Sigmoid colon (tissue), 4 donors: Measurements from ENCODE around the gene GABBR2.

Experiments
- EP300 ChIP-seq, 4 donors: sonication (generic); formaldehyde crosslinking; IDR thresholded peaks; one replicate each; pipeline ENCODE4 v1.6.1; 2017; ENCODE audit warnings: antibody characterized with exemption in 4 of 4
- POLR2A ChIP-seq, 2 donors: fragments of 450-650 bp; IDR thresholded peaks; one replicate each; pipeline ENCODE4 v1.6.1; 2016; ENCODE audit warnings: antibody characterized with exemption in 2 of 2, mild to moderate bottlenecking in 2 of 2, moderate library complexity in 2 of 2
- POLR2AphosphoS5 ChIP-seq, 4 donors: sonication (generic); formaldehyde crosslinking; IDR thresholded peaks; one replicate each; pipeline ENCODE4 v1.6.1; 2017; ENCODE audit warnings: antibody characterized with exemption in 4 of 4
- TF ChIP-seq, protein P1 (sequence below), 4 experiments: fragments of 450-650 bp in 3 of 4; fragments of 200-600 bp in 1 of 4; IDR thresholded peaks; one replicate each; pipeline ENCODE4 v1.5.1; 2016 to 2019; ENCODE audit warnings: antibody characterized with exemption in 4 of 4, mild to moderate bottlenecking in 3 of 4, moderate library complexity in 2 of 4

DNA sequence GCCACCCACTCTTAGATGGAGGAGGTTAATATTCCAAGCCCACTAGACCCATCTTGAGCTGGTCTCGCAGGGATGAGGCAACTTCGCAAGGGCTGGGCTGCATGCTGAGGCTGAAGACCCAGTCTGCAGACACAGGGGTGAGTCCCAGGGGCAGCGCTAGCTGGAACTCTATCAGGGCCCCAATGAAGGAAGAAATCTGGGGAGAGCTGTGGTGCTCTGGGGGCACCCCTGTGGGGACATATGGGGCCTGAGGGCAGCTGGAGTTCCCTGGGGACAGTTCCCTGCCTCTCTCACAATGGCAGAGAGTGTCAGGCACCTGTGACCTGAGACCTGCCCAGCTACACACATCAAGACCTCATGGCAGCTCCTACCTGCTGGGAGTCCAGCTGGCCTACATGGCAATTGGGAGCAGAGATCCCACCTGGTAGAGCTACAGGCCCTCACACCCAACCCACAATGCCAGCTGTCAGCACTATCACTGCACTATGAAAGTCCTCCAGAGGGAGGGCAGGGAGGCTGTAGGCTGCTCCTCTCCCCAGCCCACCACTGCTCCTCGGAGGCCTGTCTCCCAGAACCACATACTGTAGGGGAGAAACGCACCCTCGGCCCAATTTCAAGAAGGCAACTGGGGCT, 202.2 kb downstream of the GABBR2 start:
- TF ChIP-seq, protein P1, sequence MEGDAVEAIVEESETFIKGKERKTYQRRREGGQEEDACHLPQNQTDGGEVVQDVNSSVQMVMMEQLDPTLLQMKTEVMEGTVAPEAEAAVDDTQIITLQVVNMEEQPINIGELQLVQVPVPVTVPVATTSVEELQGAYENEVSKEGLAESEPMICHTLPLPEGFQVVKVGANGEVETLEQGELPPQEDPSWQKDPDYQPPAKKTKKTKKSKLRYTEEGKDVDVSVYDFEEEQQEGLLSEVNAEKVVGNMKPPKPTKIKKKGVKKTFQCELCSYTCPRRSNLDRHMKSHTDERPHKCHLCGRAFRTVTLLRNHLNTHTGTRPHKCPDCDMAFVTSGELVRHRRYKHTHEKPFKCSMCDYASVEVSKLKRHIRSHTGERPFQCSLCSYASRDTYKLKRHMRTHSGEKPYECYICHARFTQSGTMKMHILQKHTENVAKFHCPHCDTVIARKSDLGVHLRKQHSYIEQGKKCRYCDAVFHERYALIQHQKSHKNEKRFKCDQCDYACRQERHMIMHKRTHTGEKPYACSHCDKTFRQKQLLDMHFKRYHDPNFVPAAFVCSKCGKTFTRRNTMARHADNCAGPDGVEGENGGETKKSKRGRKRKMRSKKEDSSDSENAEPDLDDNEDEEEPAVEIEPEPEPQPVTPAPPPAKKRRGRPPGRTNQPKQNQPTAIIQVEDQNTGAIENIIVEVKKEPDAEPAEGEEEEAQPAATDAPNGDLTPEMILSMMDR (IDR thresholded peaks at IDR 0.05): no peak
- TF ChIP-seq POLR2A (IDR thresholded peaks at IDR 0.05) (no peak), POLR2AphosphoS5 (IDR thresholded peaks at IDR 0.05) (no peak), EP300 (IDR thresholded peaks at IDR 0.05) (no peak)
